ENCODE results near the gene GNG2.

DNA sequence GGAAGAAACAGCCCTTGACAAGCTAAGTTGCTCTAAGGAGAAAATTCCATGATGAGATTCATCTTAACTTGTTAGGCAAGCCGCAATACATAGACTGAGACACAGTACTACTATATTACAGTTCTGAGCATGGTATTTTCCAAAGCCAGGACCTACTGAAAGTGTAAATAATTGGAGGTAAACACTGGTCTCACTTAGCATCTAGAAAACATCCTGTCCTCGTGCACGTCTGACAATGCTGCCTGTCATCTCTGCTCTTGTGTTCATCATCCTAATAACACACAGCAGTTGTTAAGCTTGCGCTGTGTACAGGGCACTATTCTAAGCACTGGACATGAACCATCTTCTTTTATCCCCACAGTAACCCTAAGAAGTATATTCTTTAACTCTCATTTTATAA, 64.2 kb downstream of the GNG2 start:
- TF ChIP-seq GATA3 (IDR thresholded peaks at IDR 0.05; ENCODE audit: low read depth, low read length) (no peak), GATA2 (IDR thresholded peaks at IDR 0.05; ENCODE audit: low read depth, low read length) (no peak)
